HEK293 (cell line): ENCODE measurements around the gene HSD17B3.

ENCODE experiments used
- CTCF ChIP-seq: fragments of 450-650 bp; formaldehyde crosslinking; IDR thresholded peaks from 2 replicates; pipeline ENCODE4 v1.5.1; 2016; ENCODE audit warnings: missing biosample characterization, missing genetic modification characterization
- MYNN ChIP-seq: fragments of 450-650 bp; formaldehyde crosslinking; IDR thresholded peaks from 2 replicates; pipeline ENCODE4 v1.5.1; 2016; ENCODE audit warnings: missing biosample characterization, missing genetic modification characterization, borderline replicate concordance
- ZNF274 ChIP-seq, 2 experiments: fragments of 200-500 bp in 1 of 2; fragments of 450-650 bp in 1 of 2; sonication (Bioruptor generic) in 1 of 2; formaldehyde crosslinking in 1 of 2; IDR thresholded peaks; 2 replicates each; pipeline versions ENCODE4 v1.5.1 to v1.6.1; 2014 to 2016; ENCODE audit warnings: borderline replicate concordance in 1 of 2, inconsistent platforms in 1 of 2, low read length in 1 of 2, missing biosample characterization in 1 of 2, missing genetic modification characterization in 1 of 2
- ZNF280C ChIP-seq: fragments of 450-650 bp; formaldehyde crosslinking; IDR thresholded peaks from 2 replicates; pipeline ENCODE4 v1.5.1; 2016; ENCODE audit warnings: missing biosample characterization, missing genetic modification characterization
- ZNF548 ChIP-seq: fragments of 450-650 bp; formaldehyde crosslinking; IDR thresholded peaks from 2 replicates; pipeline ENCODE4 v1.5.1; 2016; ENCODE audit warnings: missing biosample characterization, missing genetic modification characterization
- ZNF677 ChIP-seq: fragments of 450-650 bp; IDR thresholded peaks from 2 replicates; pipeline ENCODE4 v1.5.0; 2018; ENCODE audit warnings: missing biosample characterization, mild to moderate bottlenecking, missing genetic modification characterization, moderate library complexity
- ZNF791 ChIP-seq: fragments of 450-650 bp; formaldehyde crosslinking; IDR thresholded peaks from 2 replicates; pipeline ENCODE4 v1.5.1; 2016; ENCODE audit warnings: missing biosample characterization, missing genetic modification characterization

DNA sequence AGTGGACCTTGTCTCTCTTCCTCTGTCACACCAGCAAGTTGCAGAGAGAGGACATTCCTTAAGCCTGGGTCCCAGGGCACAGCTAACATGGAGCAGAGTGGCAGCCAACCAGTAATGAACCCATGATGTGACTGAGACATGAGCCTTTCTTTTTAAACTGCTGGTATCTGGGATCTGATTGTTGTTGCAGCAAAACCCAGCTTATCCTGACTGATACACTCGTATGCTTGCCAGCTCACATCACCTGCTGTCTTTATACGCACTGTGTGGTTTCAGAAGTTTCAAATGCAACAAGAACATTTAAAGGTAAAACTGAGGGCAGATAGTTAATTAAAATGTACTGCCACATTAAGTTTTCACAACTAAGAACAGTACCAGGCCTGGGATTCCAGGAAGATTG, 97.1 kb downstream of the HSD17B3 start:
- no peak for TF ChIP-seq CTCF (tag by site-specific recombination)
- no peak for TF ChIP-seq ZNF791
- TF ChIP-seq ZNF280C, result no peak
- no peak for TF ChIP-seq ZNF548 (tag by site-specific recombination)
- TF ChIP-seq ZNF274 (IDR thresholded peaks at IDR 0.05; ENCODE audit: low read length), result no peak
- TF ChIP-seq ZNF274 (tag by site-specific recombination; IDR thresholded peaks at IDR 0.05; ENCODE audit: borderline replicate concordance), result no peak
- no peak for TF ChIP-seq MYNN (tag by site-specific recombination)
- TF ChIP-seq ZNF677 (tag by site-specific recombination), result no peak
